Measurements from ENCODE around the gene PITPNM1.
"Not testable (repeated sequence)": the region's sequence is repeated elsewhere in the genome, so short reads cannot be mapped to it uniquely, and the experiment has no call there.

The PITPNM1 gene
- long read RNA-seq, full-length matches to known transcripts: 1 of 35 reads
- long read RNA-seq, partial matches to known transcripts: 29 of 35 reads
- long read RNA-seq, other reads (novel, unspliced or antisense): 5 of 35 reads

DNA sequence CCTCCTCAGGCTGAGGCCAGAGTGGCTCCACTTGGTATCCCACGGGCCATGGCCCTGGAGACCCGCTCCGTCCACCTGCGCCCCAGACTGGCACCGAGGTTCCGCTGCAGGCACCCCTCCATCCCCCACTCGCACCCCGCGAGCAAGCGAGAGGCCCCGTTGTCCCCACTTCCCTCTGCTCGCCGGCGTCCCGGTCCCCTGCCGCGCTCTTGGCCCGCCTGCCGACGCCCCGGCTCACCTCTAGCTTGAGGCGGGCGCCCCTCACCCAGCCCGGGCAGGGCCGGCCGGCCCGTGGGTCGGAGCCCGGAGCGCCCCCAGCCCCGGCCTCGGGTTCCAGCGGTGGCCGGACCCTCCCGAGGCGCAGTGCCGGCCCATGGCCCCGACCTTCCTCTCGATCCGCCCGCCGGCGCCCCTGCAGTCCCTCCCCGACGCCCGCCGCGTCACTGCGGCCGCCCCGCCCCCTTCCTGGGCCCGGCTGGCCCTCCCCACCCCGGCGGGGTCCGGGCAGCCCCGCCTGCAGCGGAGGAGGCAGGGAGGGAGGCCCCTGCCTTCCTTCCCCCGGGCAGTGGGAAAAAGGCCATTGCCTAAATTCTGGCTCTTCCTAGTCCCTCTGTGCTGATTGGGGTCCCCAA, at the start of gene PITPNM1:
PITPNM1 (minus strand) TSS at position 414 of the 632 bp plus-strand sequence. CDS start 1,183 bp downstream, outside the sequence.
- Histone ChIP-seq H3K27ac (replicated peaks) (peak within 1 kb of the TSS; percentile 71), H3K27me3 (ENCODE audit: insufficient read depth, poor library complexity, severe bottlenecking) (no peaks in the 10 kb centered on the region), H3K4me3 (replicated peaks; ENCODE audit: insufficient read depth, low read length) (peak within 1 kb of the TSS; percentile 89)
- TF ChIP-seq POLR2AphosphoS5 (IDR thresholded peaks at IDR 0.05; ENCODE audit: low read depth) (no peak), SPI1 (IDR thresholded peaks at IDR 0.05; ENCODE audit: borderline replicate concordance, low read depth) (peak; percentile 67; the same call in 1 of the 2 replicates)
- peak; percentile 66 to 75 for DNase-seq (ENCODE audit: low read depth in 1 of 2, low spot score in 1 of 2)

- not testable (repeated sequence) for DNase-seq (ENCODE audit: low read depth in 1 of 2, low spot score in 1 of 2); H3K4me3 ChIP-seq (replicated peaks; ENCODE audit: insufficient read depth, low read length); H3K27me3 ChIP-seq (ENCODE audit: insufficient read depth, poor library complexity, severe bottlenecking); H3K27ac ChIP-seq (replicated peaks)
Measured at GRCh38 chr11:67551697-67552096, 46.5 kb upstream of the PITPNM1 start.

GRCh38 chr11:67551127-67551526, 46.0 kb upstream of the PITPNM1 start:
- DNase-seq (ENCODE audit: low read depth in 1 of 2, low spot score in 1 of 2): no peak
- no peak overlapping the region for H3K27ac ChIP-seq (replicated peaks)

DNA sequence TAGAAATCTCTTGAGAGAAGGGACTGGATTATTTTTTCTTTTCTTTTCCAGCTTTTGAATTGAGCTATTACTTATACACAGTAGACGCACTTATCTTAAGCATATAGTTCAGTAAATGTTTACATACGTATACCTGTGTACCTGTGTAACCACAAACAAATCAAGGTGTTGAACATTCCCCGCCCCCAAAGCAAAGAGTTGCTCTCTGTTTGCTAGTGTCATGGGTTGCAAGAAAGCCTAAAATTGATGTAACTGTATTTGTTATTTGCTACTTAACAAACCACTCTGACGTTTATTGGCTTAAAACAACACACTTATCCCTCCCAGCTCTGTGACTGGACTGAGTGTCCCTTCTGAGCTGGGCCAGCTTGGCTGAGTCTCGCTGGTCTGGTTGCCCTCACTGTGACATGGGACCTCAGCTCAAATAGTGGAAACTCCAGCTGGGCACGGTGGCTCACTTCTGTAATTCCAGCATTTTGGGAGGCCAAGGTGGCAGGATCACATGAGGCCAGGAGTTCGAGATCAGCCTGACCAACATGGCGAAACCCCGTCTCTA, 43.5 kb upstream of the PITPNM1 start:
- no peaks in the 10 kb centered on the region for H3K27me3 ChIP-seq (ENCODE audit: insufficient read depth, poor library complexity, severe bottlenecking)
- H3K4me3 ChIP-seq (replicated peaks; ENCODE audit: insufficient read depth, low read length): no peak overlapping the region
- no peak for TF ChIP-seq SPI1 (IDR thresholded peaks at IDR 0.05; ENCODE audit: borderline replicate concordance, low read depth)
- TF ChIP-seq POLR2AphosphoS5 (IDR thresholded peaks at IDR 0.05; ENCODE audit: low read depth): no peak
- TF ChIP-seq REST (IDR thresholded peaks at IDR 0.05; ENCODE audit: insufficient replicate concordance, low read depth): no peak
- TF ChIP-seq GABPA (IDR thresholded peaks at IDR 0.05; ENCODE audit: low read depth): no peak
- TF ChIP-seq CTCF (IDR thresholded peaks at IDR 0.05; ENCODE audit: insufficient read depth, low read length): no peak
- no peak overlapping the region for H3K27ac ChIP-seq (replicated peaks)
- DNase-seq (ENCODE audit: low read depth in 1 of 2, low spot score in 1 of 2): no peak

More at GRCh38 chr11:67551127-67551526, 46.0 kb upstream of the PITPNM1 start:
- TF ChIP-seq SPI1 (IDR thresholded peaks at IDR 0.05; ENCODE audit: borderline replicate concordance, low read depth) (no peak), CTCF (IDR thresholded peaks at IDR 0.05; ENCODE audit: insufficient read depth, low read length) (no peak), GABPA (IDR thresholded peaks at IDR 0.05; ENCODE audit: low read depth) (no peak), REST (IDR thresholded peaks at IDR 0.05; ENCODE audit: insufficient replicate concordance, low read depth) (no peak), POLR2AphosphoS5 (IDR thresholded peaks at IDR 0.05; ENCODE audit: low read depth) (no peak)
- Histone ChIP-seq H3K4me3 (replicated peaks; ENCODE audit: insufficient read depth, low read length) (no peak overlapping the region), H3K27me3 (ENCODE audit: insufficient read depth, poor library complexity, severe bottlenecking) (no peaks in the 10 kb centered on the region)

- H3K27me3 ChIP-seq (ENCODE audit: insufficient read depth, poor library complexity, severe bottlenecking); H3K27ac ChIP-seq (replicated peaks); DNase-seq (ENCODE audit: low read depth in 1 of 2, low spot score in 1 of 2); H3K4me3 ChIP-seq (replicated peaks; ENCODE audit: insufficient read depth, low read length): not testable (repeated sequence)
Measured at GRCh38 chr11:67548112-67548511, 42.9 kb upstream of the PITPNM1 start.

Measured in HL-60 (cell line).